GM12878 (cell line): ENCODE data around the gene PTPRJ.

Source experiments
- CREB1 ChIP-seq: IDR thresholded peaks from 2 replicates; pipeline ENCODE4 v1.6.1; 2012; ENCODE audit warnings: low read depth, mild to moderate bottlenecking, inconsistent platforms
- HDAC2 ChIP-seq: fragments of 200-600 bp; sonication (generic); IDR thresholded peaks from 2 replicates; pipeline ENCODE4 v1.6.1; 2017
- HDAC6 ChIP-seq: fragments of 200-600 bp; sonication (generic); IDR thresholded peaks from one replicate; pipeline ENCODE4 v1.8.0; 2017; ENCODE audit warnings: antibody characterized with exemption; ENCODE audit not compliant: unreplicated experiment
- KAT2A ChIP-seq: conservative IDR thresholded peaks from 2 replicates; pipeline ENCODE4 v1.6.1; 2011; ENCODE audit warnings: low read depth, low read length; ENCODE audit not compliant: control insufficient read depth
- NR2C2 ChIP-seq: IDR thresholded peaks from 2 replicates; pipeline ENCODE4 v1.6.1; 2011; ENCODE audit warnings: borderline replicate concordance, low read depth; ENCODE audit not compliant: control insufficient read depth, insufficient read length
- POLR2AphosphoS5 ChIP-seq: IDR thresholded peaks from 2 replicates; pipeline ENCODE4 v1.6.1; 2011; ENCODE audit warnings: mild to moderate bottlenecking, low read length, inconsistent platforms
- RAD21 ChIP-seq: IDR thresholded peaks from 2 replicates; pipeline ENCODE4 v1.6.1; 2011; ENCODE audit warnings: mild to moderate bottlenecking, low read depth, low read length, moderate library complexity; ENCODE audit not compliant: insufficient read depth
- RFX5 ChIP-seq: IDR thresholded peaks from 2 replicates; pipeline ENCODE4 v1.6.1; 2011; ENCODE audit warnings: low read depth, low read length, improper control_type of control experiment
- SIN3A ChIP-seq: IDR thresholded peaks from 2 replicates; pipeline ENCODE4 v1.6.1; 2012; ENCODE audit warnings: low read depth, low read length, improper control_type of control experiment
- SREBF2 ChIP-seq: IDR thresholded peaks from 2 replicates; pipeline ENCODE4 v1.6.1; 2012; ENCODE audit warnings: mild to moderate bottlenecking, low read length
- ZNF274 ChIP-seq: IDR thresholded peaks from one replicate; pipeline ENCODE4 v1.8.0; 2011; ENCODE audit not compliant: insufficient read length, insufficient read depth
- ZNF384 ChIP-seq: IDR thresholded peaks from 2 replicates; pipeline ENCODE4 v1.6.1; 2012; ENCODE audit warnings: low read depth, mild to moderate bottlenecking, low read length, improper control_type of control experiment, borderline replicate concordance
- TF ChIP-seq, protein P1 (sequence below), 3 experiments: IDR thresholded peaks in 2 of 3; conservative IDR thresholded peaks in 1 of 3; 2 replicates each; pipeline ENCODE4 v1.5.1; 2011; ENCODE audit warnings: low read depth in 3 of 3, low read length in 3 of 3, mild to moderate bottlenecking in 3 of 3, control low read depth in 2 of 3, moderate library complexity in 2 of 3, inconsistent platforms in 1 of 3, mixed read lengths in 1 of 3; ENCODE audit not compliant: control insufficient read depth in 2 of 3, insufficient read depth in 1 of 3; ENCODE audit errors: extremely low read depth in 1 of 3
- TF ChIP-seq, protein P2 (sequence below): IDR thresholded peaks from 2 replicates; pipeline ENCODE4 v1.6.1; 2012; ENCODE audit warnings: mild to moderate bottlenecking, low read depth, low read length

DNA sequence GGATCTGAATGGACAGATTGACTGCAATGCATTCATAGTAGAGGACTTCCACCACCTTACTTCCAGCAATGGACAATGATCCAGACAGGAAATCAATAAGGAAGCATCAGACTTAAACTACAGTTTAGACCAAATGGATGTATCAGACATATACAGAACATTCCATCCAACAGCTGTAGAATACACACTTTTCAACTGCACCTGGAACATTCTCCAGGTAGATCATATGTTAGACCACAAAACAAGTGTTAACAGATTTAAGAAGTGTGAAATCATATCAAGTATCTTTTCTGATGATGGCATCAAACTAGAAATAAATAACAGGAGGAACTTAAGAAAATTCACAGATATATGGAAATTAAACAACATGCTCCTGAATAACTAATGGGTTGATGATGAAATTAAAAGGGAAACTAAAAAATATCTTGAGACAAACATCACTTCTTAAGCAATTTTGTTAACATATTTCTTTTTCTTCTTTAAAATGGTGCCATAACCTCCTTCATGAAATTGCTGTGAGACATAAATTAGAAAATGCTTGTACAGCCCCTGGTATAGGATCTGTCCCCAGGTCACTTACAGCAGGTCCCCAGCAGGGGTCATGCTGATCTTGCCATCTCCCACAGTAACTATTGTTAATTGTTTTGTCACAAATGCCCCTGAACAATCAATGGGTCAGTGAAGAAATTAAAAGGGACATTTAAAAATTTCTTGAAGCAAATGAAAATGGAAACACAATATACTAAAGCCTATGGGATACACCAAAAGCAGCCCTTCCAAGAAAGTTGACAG lies 136.3 kb downstream of the PTPRJ start:
- TF ChIP-seq, protein P1, sequence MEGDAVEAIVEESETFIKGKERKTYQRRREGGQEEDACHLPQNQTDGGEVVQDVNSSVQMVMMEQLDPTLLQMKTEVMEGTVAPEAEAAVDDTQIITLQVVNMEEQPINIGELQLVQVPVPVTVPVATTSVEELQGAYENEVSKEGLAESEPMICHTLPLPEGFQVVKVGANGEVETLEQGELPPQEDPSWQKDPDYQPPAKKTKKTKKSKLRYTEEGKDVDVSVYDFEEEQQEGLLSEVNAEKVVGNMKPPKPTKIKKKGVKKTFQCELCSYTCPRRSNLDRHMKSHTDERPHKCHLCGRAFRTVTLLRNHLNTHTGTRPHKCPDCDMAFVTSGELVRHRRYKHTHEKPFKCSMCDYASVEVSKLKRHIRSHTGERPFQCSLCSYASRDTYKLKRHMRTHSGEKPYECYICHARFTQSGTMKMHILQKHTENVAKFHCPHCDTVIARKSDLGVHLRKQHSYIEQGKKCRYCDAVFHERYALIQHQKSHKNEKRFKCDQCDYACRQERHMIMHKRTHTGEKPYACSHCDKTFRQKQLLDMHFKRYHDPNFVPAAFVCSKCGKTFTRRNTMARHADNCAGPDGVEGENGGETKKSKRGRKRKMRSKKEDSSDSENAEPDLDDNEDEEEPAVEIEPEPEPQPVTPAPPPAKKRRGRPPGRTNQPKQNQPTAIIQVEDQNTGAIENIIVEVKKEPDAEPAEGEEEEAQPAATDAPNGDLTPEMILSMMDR (IDR thresholded peaks at IDR 0.05 in 2 of 3, conservative IDR thresholded peaks at IDR 0.05 in 1 of 3; ENCODE audit: control insufficient read depth in 2 of 3, extremely low read depth in 1 of 3, insufficient read depth in 1 of 3, low read depth in 3 of 3, low read length in 3 of 3), result peak; percentile 6 to 50 (median 43); a peak in 3 of 6 replicates
- TF ChIP-seq CREB1, result no peak
- TF ChIP-seq KAT2A, result no peak
- TF ChIP-seq SIN3A, result no peak
- TF ChIP-seq RFX5, result no peak
- TF ChIP-seq, protein P2, sequence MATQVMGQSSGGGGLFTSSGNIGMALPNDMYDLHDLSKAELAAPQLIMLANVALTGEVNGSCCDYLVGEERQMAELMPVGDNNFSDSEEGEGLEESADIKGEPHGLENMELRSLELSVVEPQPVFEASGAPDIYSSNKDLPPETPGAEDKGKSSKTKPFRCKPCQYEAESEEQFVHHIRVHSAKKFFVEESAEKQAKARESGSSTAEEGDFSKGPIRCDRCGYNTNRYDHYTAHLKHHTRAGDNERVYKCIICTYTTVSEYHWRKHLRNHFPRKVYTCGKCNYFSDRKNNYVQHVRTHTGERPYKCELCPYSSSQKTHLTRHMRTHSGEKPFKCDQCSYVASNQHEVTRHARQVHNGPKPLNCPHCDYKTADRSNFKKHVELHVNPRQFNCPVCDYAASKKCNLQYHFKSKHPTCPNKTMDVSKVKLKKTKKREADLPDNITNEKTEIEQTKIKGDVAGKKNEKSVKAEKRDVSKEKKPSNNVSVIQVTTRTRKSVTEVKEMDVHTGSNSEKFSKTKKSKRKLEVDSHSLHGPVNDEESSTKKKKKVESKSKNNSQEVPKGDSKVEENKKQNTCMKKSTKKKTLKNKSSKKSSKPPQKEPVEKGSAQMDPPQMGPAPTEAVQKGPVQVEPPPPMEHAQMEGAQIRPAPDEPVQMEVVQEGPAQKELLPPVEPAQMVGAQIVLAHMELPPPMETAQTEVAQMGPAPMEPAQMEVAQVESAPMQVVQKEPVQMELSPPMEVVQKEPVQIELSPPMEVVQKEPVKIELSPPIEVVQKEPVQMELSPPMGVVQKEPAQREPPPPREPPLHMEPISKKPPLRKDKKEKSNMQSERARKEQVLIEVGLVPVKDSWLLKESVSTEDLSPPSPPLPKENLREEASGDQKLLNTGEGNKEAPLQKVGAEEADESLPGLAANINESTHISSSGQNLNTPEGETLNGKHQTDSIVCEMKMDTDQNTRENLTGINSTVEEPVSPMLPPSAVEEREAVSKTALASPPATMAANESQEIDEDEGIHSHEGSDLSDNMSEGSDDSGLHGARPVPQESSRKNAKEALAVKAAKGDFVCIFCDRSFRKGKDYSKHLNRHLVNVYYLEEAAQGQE, result no peak
- TF ChIP-seq RAD21, result 0 out of 2 replicates have a peak, but pooled peaks have one; percentile 4
- no peak for TF ChIP-seq POLR2AphosphoS5
- TF ChIP-seq SREBF2, result no peak
- no peak for TF ChIP-seq ZNF274
- no peak for TF ChIP-seq ZNF384
- TF ChIP-seq NR2C2, result no peak
- TF ChIP-seq HDAC6, result no peak
- no peak for TF ChIP-seq HDAC2
